NB4 (cell line): ENCODE data around the gene ALKBH6.

Source experiments
- MYC ChIP-seq: IDR thresholded peaks from 2 replicates; pipeline ENCODE4 v1.6.1; 2011; ENCODE audit warnings: low read depth, low read length
- POLR2A ChIP-seq: IDR thresholded peaks from 2 replicates; pipeline ENCODE4 v1.6.1; 2011; ENCODE audit warnings: mild to moderate bottlenecking; ENCODE audit not compliant: insufficient read length; ENCODE audit errors: extremely low read depth
- TF ChIP-seq, protein P1 (sequence below): IDR thresholded peaks from one replicate; pipeline ENCODE4 v1.5.1; 2012; ENCODE audit warnings: low read depth, low read length
- TF ChIP-seq, protein P2 (sequence below): IDR thresholded peaks from 2 replicates; pipeline ENCODE4 v1.6.1; 2011; ENCODE audit warnings: low read depth, low read length

DNA sequence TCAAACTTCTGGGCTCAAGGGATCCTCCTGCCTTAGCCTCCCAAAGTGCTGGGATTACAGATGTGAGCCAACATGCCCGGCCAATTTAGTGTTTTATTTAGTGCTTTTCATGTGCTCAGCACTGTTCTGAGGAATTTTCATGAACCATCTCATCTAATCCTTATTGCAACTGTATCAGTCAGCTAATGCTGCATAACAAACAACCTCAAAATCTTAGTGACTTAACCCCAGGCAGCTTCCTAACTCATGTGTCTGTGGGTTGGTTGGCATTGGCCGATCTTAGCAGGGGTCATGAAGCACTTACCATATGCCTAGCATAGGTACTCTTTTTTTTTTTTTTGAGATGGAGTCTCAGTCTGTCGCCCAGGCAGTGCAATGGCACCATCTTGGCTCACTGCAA lies 25.2 kb downstream of the ALKBH6 start:
- TF ChIP-seq, protein P1, sequence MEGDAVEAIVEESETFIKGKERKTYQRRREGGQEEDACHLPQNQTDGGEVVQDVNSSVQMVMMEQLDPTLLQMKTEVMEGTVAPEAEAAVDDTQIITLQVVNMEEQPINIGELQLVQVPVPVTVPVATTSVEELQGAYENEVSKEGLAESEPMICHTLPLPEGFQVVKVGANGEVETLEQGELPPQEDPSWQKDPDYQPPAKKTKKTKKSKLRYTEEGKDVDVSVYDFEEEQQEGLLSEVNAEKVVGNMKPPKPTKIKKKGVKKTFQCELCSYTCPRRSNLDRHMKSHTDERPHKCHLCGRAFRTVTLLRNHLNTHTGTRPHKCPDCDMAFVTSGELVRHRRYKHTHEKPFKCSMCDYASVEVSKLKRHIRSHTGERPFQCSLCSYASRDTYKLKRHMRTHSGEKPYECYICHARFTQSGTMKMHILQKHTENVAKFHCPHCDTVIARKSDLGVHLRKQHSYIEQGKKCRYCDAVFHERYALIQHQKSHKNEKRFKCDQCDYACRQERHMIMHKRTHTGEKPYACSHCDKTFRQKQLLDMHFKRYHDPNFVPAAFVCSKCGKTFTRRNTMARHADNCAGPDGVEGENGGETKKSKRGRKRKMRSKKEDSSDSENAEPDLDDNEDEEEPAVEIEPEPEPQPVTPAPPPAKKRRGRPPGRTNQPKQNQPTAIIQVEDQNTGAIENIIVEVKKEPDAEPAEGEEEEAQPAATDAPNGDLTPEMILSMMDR: no peak
- TF ChIP-seq POLR2A (no peak), MYC (no peak)
- TF ChIP-seq, protein P2, sequence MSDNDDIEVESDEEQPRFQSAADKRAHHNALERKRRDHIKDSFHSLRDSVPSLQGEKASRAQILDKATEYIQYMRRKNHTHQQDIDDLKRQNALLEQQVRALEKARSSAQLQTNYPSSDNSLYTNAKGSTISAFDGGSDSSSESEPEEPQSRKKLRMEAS: no peak
